Thyroid gland (tissue), 4 donors: ENCODE data around the gene TMC6. TPM values are rescaled to one million over a fixed set of nuclear protein-coding genes. Genes with fewer than 3 reads are reported as not detected.
"Not testable (repeated sequence)": the region's sequence is repeated elsewhere in the genome, so short reads cannot be mapped to it uniquely, and the experiment has no call there.

Source experiments
- DNase-seq, 2 donors: peaks; one replicate each; pipeline ENCODE4 v3.0.0-alpha.2; 2019
- H3K27ac ChIP-seq, 3 donors: fragments of 200-600 bp; sonication (generic); 1 replicate in 2 of 3; 2 replicates in 1 of 3; pipeline ENCODE4 v1.5.1; 2016 to 2019; ENCODE audit warnings: mild to moderate bottlenecking in 1 of 3, moderate library complexity in 1 of 3
- H3K27me3 ChIP-seq: fragments of 200-600 bp; sonication (generic); one replicate; pipeline ENCODE4 v1.5.1; 2019
- H3K36me3 ChIP-seq, 2 donors: fragments of 200-600 bp; sonication (generic); one replicate each; pipeline ENCODE4 v1.5.1; 2016 to 2019
- H3K4me1 ChIP-seq, 2 donors: fragments of 200-600 bp; sonication (generic); one replicate each; pipeline ENCODE4 v1.5.1; 2017 to 2019
- H3K4me3 ChIP-seq, 3 donors: fragments of 200-600 bp; sonication (generic); replicated peaks in 1 of 3; 1 replicate in 2 of 3; 2 replicates in 1 of 3; pipeline ENCODE4 v1.5.1; 2016; ENCODE audit warnings: mild to moderate bottlenecking in 1 of 3
- H3K9me3 ChIP-seq: fragments of 200-600 bp; sonication (generic); one replicate; pipeline ENCODE4 v1.5.1; 2017
- POLR2A ChIP-seq, 2 donors: fragments of 450-650 bp; IDR thresholded peaks; one replicate each; pipeline ENCODE4 v1.6.1; 2017; ENCODE audit warnings: antibody characterized with exemption in 2 of 2, mild to moderate bottlenecking in 2 of 2, moderate library complexity in 1 of 2
- WGBS, 2 donors: methylation state at CpG; one replicate each; pipeline ENCODE4 v1.1.5; 2017; 5-methylcytosine and 5-hydroxymethylcytosine counted together
- intact Hi-C: fragments of 100-400 bp; cut with DNase I; formaldehyde crosslinking; loops from one replicate; pipeline ENCODE4 v1.15.1; 2023
- total RNA-seq, 4 donors: library from RNA; depleted of rRNA; stranded (reverse); fragments of >200 nt; gene quantifications; one replicate each; pipeline ENCODE4 v1.2.3, GENCODE V29; 2016
- TF ChIP-seq, protein P1 (sequence below), 6 experiments: fragments of 200-600 bp in 3 of 6; fragments of 450-650 bp in 3 of 6; sonication (generic) in 3 of 6; IDR thresholded peaks; one replicate each; pipeline ENCODE4 v1.5.1; 2016 to 2019; ENCODE audit warnings: antibody characterized with exemption in 6 of 6, mild to moderate bottlenecking in 2 of 6, inconsistent platforms in 1 of 6, moderate library complexity in 1 of 6

TMC6 gene
- total RNA-seq, 4 donors from 2014 or later, result 10.0 to 22.8 (median 20.4) TPM

DNA sequence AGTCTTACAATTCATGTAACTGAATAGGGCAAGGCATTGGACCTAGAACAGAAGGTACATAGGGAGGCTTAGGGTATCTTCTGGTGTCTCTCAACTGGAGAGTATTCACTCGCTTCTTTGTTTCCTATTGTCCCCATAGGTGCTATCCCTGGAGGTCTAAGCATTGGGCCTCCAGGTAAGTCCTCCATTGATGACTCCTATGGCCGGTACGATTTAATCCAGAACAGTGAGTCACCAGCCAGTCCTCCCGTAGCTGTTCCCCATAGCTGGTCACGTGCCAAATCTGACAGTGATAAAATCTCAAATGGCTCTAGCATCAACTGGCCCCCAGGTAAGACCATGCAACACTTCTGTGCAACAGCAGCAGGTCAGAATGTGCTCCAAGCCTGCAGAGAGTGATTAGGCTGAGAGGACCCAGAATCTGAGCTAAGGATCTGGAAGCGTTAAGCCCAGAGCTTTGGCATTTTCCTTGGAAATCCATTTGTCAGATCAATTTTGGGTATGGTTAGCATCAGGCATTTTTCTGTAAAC lies 35.7 kb downstream of the TMC6 start:
- Histone ChIP-seq H3K27ac (no peak overlapping the region), H3K27me3 (no peaks in the 10 kb centered on the region), H3K36me3 (peaks cover 48 to 77% of the 10 kb centered on the region in 2 donors), H3K4me3 (no peak overlapping the region), H3K4me1 (no peaks in the 10 kb centered on the region), H3K9me3 (no peaks in the 10 kb centered on the region)
- intact Hi-C loops, result no loop called here
- WGBS, 2 donors, result 94% methylated on average over 6 of the region's 6 CpGs
- TF ChIP-seq, protein P1, sequence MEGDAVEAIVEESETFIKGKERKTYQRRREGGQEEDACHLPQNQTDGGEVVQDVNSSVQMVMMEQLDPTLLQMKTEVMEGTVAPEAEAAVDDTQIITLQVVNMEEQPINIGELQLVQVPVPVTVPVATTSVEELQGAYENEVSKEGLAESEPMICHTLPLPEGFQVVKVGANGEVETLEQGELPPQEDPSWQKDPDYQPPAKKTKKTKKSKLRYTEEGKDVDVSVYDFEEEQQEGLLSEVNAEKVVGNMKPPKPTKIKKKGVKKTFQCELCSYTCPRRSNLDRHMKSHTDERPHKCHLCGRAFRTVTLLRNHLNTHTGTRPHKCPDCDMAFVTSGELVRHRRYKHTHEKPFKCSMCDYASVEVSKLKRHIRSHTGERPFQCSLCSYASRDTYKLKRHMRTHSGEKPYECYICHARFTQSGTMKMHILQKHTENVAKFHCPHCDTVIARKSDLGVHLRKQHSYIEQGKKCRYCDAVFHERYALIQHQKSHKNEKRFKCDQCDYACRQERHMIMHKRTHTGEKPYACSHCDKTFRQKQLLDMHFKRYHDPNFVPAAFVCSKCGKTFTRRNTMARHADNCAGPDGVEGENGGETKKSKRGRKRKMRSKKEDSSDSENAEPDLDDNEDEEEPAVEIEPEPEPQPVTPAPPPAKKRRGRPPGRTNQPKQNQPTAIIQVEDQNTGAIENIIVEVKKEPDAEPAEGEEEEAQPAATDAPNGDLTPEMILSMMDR (IDR thresholded peaks at IDR 0.05), result no peak
- TF ChIP-seq POLR2A (IDR thresholded peaks at IDR 0.05), result no peak
- DNase-seq, result no peak

DNA sequence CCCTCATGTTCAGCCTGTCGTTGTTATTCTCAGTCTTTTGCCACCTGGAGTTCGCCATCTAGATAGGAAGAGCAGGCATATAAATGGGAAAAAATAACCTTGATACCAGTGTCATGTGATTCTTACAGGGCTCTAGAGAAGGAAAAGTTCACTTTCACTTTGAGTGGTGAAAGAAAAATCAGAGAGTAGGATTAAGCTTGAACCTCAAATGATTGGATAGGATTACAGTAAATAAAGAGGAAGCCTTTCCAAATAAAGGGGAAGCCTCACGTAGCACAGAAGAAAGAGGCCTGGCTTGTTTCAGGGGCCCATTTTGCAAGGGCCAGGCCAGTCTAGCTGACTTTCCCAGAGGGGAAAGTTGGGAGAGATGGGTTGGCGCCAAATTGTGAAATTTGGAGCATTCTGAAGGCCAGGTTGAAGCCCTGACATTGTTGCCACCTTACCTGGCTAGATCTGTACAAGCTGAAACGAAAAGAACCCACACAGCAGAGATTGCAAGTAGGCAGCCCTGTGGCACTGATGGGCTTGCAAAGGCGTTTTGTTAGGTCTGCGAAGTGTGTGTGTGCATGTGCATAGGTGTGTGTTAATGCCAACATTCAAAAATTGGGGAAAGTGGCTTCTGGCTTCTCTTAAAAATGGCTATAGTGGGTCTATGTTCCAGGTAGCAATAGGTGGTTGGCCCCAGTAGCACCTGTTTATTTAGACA lies 38.8 kb downstream of the TMC6 start:
- no peak overlapping the region for H3K27ac ChIP-seq
- H3K36me3 ChIP-seq, result peaks cover 43 to 61% of the 10 kb centered on the region in 2 donors
- intact Hi-C loops, result no loop called here
- TF ChIP-seq, protein P1 (IDR thresholded peaks at IDR 0.05), result no peak
- TF ChIP-seq POLR2A (IDR thresholded peaks at IDR 0.05), result no peak
- H3K27me3 ChIP-seq, result no peaks in the 10 kb centered on the region
- no peak for DNase-seq
- 81 to 90% methylated on average over 7 of the region's 7 CpGs for WGBS, 2 donors
- H3K4me3 ChIP-seq, result no peak overlapping the region
- no peaks in the 10 kb centered on the region for H3K9me3 ChIP-seq
- no peaks in the 10 kb centered on the region for H3K4me1 ChIP-seq

DNA sequence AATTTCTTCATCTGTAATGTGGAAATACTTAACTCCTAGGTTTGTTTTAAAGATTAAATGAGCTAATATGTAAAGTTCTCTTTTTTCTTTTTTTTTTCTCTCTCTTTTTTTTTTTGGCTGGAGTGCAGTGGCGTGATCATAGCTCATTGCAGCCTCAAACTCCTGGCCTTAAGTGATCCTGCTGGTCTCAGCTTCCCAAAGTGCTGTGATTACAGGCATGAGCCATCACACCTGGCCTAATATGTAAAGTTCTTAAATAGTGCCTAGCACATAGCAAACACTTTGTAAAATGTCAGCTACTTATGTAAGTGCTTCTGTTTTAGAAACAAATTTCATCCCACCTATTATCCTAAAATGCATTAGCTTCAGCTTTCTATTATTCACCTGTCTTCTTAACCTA lies 40.0 kb downstream of the TMC6 start:
- Histone ChIP-seq H3K27me3 (no peaks in the 10 kb centered on the region), H3K36me3 (peaks cover 35 to 49% of the 10 kb centered on the region in 2 donors), H3K27ac (no peak overlapping the region), H3K4me3 (no peak overlapping the region), H3K4me1 (no peaks in the 10 kb centered on the region), H3K9me3 (no peaks in the 10 kb centered on the region)
- no peak for DNase-seq
- WGBS, 2 donors, result 96 to 97% methylated on average over 1 of the region's 1 CpG
- intact Hi-C loops, result no loop called here
- TF ChIP-seq POLR2A (IDR thresholded peaks at IDR 0.05), result no peak

DNA sequence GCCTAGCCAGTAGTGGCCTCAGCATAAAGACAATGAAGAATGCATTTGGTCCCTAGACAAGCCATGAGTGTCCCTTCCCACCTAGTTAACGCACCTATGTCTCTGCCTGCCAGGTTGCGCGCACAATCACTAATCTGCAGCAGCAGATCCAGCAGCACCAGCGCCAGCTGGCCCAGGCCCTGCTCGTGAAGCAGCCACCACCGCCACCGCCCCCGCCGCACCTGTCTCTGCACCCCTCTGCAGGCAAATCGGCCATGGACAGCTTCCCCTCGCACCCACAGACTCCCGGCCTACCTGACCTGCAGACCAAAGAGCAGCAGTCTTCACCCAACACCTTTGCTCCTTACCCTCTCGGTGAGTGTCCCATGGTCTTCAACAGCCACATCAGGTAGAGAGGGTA lies 41.8 kb downstream of the TMC6 start:
- H3K36me3 ChIP-seq, result peaks cover 19 to 40% of the 10 kb centered on the region in 2 donors
- intact Hi-C loops, result no loop called here
- DNase-seq, result no peak
- H3K4me3 ChIP-seq, result no peak overlapping the region
- WGBS, 2 donors, result 97 to 98% methylated on average over 13 of the region's 13 CpGs
- H3K9me3 ChIP-seq, result no peaks in the 10 kb centered on the region
- no peaks in the 10 kb centered on the region for H3K4me1 ChIP-seq
- no peaks in the 10 kb centered on the region for H3K27me3 ChIP-seq
- no peak overlapping the region for H3K27ac ChIP-seq
- TF ChIP-seq, protein P1 (IDR thresholded peaks at IDR 0.05), result no peak
- TF ChIP-seq POLR2A (IDR thresholded peaks at IDR 0.05), result no peak

DNA sequence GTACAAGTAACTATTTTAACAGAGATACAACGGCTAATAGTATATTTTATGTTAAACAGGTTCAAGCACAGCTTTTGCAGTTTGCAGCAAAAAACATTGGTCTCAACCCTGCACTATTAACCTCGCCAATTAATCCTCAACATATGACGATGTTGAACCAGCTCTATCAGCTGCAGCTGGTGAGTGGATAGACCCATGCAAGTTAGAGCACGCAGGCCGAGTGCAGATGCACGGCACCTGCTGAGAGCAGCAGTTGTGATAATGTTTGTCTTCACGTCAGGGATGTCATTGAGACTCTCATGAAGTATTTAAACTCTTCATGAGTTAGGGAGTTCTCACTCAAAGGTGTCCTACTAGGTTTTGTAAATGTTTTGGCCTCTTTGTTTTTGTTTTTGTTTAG lies 45.6 kb downstream of the TMC6 start:
- H3K27ac ChIP-seq, result no peak overlapping the region
- H3K4me3 ChIP-seq, result no peak overlapping the region
- H3K36me3 ChIP-seq, result peaks cover 25 to 54% of the 10 kb centered on the region in 2 donors
- H3K9me3 ChIP-seq, result no peaks in the 10 kb centered on the region
- H3K4me1 ChIP-seq, result no peaks in the 10 kb centered on the region
- intact Hi-C loops, result no loop called here
- H3K27me3 ChIP-seq, result no peaks in the 10 kb centered on the region
- no peak for DNase-seq
- 94% methylated on average over 7 of the region's 7 CpGs for WGBS, 2 donors
- no peak for TF ChIP-seq POLR2A (IDR thresholded peaks at IDR 0.05)
- TF ChIP-seq, protein P1 (IDR thresholded peaks at IDR 0.05), result no peak

DNA sequence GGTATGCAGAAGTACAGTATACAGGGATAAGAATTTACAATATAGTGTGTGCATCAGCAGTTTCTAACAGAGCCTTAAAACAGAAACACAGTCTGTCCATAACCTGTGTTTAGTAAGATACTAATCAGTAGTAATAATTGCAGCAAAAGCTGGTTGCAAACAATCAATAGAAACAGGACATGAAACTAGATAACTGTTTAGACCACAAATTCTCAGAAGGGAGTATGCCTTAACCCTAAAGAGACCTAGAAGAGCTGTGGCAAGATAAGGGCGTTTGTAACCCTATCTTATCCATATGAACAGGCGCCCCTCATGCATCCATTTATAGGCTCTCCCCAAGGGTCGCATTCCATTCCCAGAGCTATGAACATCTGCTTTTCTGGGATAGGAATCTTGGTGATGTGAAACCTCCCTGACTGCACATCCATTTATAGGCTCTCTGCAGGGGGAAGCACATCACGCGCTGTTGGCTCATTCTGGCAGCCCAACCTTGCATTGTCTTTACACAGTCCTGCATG lies 46.1 kb downstream of the TMC6 start:
- DNase-seq, H3K27me3 ChIP-seq, H3K9me3 ChIP-seq, intact Hi-C loops, H3K4me3 ChIP-seq, H3K4me1 ChIP-seq, H3K27ac ChIP-seq: not testable (repeated sequence)
- H3K36me3 ChIP-seq, result peaks cover 22 to 54% of the 10 kb centered on the region in 2 donors
- WGBS, 2 donors, result 85 to 91% methylated on average over 5 of the region's 5 CpGs
